GM18861 (cell line): ENCODE data around the gene KRTAP2-2.

Experiments
- ATAC-seq: cut with Tn5 transposase; IDR thresholded peaks from one replicate; pipeline ENCODE4 v1.9.1; 2021; ENCODE audit not compliant: unreplicated experiment

KRTAP2-2 gene

GRCh38 chr17:41026715-41027471 is 28.1 kb downstream of the KRTAP2-2 start, which contains the start of gene KRTAP1-5:
TSS of gene KRTAP1-5 (minus strand) at chr17:41027208. CDS start at chr17:41027155, 53 bp downstream.
- ATAC-seq, result no peak

DNA sequence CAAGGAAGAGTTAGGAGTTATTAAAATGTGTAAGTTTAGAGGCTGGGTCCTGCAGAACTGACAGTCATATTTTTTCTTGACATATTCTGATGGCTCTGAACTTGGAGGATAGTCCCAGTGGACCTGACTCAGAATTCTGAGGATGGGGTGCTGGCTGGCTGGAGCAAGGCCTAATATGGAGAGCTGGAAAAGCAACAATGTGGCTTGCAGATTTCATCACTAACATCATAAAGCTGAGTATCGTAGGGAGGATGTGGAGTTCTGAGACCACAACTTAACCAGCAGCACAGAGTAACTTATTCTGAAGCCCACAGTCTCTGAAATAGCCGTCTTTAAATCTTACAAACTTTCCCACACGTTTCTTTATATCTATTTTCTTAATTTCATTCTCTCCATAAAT is 30.3 kb downstream of the KRTAP2-2 start:
- no peak for ATAC-seq

DNA sequence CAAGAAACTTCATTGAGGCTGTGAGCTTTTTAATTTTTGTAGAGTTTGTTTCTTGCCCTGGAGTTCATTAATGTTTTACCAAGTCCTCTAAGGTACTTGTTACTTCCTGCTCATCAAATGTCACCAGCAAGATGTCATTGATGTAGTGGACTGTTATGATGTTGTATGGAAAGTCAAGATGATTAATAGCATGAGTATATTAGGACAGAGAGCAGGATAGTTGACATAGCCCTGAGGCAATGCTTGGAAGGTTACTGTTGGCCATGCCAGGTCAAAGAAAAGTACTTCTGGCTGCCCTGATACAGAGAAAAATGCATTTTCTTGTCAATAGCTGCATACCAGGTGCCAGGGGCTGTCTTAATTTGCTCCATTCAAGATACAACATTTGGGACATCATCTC is 34.7 kb downstream of the KRTAP2-2 start:
- no peak for ATAC-seq

GRCh38 chr17:41019415-41019814 is 35.6 kb downstream of the KRTAP2-2 start:
- ATAC-seq, result no peak

DNA sequence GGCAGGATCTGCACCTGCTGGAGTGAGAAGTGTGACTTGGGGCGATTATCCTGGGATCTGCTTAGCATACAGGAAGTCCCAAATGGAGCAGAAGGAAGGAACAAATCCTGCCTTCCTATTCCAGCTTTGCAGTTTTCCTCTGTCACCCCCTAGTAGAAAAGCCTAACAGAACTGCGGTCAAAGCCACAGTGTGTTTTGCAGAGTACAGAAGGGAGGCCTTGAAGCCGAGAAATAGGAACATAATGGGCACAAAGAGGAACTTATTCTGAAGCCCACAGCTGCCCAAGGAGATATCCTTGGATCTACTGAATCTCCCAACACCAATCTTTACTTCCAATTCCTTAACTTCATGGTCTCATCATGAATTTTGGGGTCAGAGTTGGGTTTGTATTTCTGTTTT is 36.5 kb downstream of the KRTAP2-2 start:
- ATAC-seq, result no peak

DNA sequence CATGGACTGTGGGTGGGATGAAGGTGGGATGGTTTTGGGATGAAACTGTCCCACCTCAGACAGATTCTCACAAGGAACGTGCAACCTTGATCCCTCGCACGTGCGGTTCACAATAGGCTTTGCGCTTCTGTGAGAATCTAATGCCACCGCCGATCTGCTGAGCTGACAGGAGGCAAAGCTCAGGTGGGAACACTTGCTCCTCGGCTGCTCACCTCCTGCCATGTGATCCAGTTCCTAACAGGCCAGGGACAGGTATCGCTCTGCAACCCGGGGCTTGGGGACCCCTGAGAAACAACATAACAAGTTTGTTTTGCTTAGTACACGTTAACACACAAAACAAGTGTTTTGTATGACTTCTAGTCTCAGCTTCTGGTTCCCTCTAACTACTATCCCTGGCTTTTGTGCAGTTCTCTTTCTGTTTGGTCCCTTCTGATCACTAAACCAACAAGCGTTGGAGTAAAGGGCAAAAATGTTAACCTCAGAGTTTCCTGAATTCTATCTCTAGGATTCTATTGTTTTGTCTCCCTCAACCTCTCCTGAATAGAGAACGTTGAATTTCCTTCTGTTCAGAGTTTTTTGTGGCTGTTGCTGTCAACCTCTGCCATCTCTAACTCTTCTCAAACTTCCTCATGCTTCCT is 38.3 kb downstream of the KRTAP2-2 start:
- ATAC-seq, result no peak

GRCh38 chr17:41015454-41015853 is 39.6 kb downstream of the KRTAP2-2 start:
- no peak for ATAC-seq

GRCh38 chr17:41013606-41014005 is 41.4 kb downstream of the KRTAP2-2 start:
- no peak for ATAC-seq

GRCh38 chr17:41013181-41013580 is 41.8 kb downstream of the KRTAP2-2 start:
- no peak for ATAC-seq

GRCh38 chr17:41012326-41013120 is 42.5 kb downstream of the KRTAP2-2 start:
- no peak for ATAC-seq

GRCh38 chr17:41010441-41010840 is 44.6 kb downstream of the KRTAP2-2 start:
- ATAC-seq, result no peak

DNA sequence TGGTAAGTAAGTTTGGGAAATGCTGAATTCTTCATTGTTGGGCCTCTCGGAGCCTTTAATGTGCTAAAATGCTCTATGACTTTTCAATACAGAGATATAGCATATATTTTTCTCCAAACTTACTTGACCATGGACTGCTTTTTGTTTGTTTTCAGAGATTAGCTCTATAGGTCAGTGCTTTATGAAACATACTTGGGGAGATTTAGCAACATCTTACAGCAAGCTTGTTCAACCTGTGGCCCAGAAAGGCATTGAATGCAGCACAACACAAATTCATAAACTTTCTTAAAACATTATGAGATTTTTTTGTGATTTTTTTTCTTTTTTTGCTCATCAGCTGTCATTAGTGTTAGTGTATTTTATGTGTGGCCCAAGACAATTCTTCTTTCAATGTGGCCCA is 45.1 kb downstream of the KRTAP2-2 start:
- ATAC-seq, result no peak

DNA sequence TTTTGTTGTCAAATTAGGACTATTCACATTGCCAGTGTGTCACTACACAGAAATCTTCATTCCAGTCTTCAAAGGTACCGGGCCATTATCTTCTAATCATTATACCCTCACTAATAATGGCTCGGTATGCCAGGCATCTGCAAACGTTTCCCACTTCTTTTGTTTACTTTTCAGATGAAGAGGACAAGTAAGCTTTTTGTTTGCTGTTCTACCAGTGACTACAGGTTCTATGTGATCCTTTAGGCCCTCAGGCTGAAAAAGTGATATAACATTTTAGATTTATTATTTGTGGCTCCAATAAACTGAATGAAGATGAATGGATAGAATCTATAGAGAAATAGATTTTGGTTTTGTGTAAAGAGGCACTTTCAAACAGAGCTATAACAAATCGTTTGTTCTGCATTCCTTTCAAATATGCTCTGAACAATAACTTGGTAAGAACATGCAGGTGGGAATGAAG is 45.7 kb downstream of the KRTAP2-2 start:
- no peak for ATAC-seq

- no peak for ATAC-seq
These were observed 46.2 kb downstream of the KRTAP2-2 start, which contains the start of gene KRTAP3-1 for GRCh38 chr17:41008811-41009210. TSS of gene KRTAP3-1 (minus strand) at chr17:41009128. CDS start at chr17:41009074, 54 bp downstream.
